ENCODE results near the gene MYORG.
"Not testable (repeated sequence)": the region's sequence is repeated elsewhere in the genome, so short reads cannot be mapped to it uniquely, and the experiment has no call there.

DNA sequence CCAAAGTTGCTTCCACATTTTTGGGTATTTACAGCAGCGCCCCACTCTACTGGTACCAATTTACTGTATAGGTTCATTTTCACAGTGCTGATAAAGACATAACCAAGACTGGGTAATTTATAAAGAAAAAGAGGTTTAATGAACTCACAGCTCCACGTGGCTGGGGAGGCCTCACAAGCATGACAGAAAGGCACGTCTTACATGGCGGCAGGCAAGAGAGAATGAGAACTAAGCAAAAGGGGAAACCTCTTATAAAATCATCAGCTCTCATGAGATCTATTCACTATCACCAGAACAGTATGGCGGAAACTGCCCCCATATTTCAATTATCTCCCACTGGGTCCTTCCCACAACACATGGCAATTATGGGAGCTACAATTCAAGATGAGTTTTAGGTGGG lies 7.9 kb downstream of the MYORG start:
- not testable (repeated sequence) for TF ChIP-seq GLIS3, ZFP30 (CRISPR knock-in tag; IDR thresholded peaks at IDR 0.05)
